HG03139 (cell line): ENCODE measurements around the gene MLNR.

Experiments used
- ATAC-seq: cut with Tn5 transposase; IDR thresholded peaks from one replicate; pipeline ENCODE4 v1.9.1; 2021; ENCODE audit not compliant: unreplicated experiment

Gene MLNR

DNA sequence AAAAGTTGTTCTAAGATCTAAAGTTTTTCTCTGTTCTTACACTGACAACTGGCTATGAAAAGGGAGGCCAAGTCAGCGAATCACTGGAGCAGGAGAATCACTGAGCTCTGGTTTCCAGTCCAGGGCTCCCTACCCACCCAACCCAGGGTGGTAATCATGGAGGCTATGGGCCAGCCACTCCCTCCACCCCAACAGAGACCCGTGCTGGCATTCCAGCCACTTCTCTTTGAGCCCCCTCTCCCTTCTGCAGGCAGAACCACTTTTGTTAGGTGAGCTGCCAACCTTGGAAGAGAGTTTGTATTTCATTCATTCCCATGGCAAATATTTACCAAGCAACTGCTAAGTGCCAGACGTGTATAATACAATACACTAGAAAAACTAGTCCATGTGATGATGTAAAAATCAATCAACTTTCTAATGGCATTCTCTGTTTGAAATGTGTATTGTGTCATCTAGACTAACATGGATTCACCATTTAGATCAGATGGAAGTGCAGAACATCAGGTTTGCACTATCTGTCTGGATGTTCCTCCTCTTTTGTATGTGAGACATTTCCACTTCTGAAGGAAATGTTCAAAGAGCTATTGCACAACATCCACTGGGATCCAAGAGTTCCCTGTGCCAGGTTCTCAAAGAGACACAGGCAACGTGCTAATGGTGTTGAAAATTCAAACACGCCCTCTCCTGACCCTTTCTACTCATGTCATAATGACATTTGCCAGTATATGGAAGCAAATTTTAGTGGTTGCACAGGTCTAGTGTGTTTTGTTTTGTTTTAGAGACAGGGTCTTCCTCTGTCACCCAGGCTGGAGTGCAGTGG lies 5.3 kb downstream of the MLNR start:
- no peak for ATAC-seq

DNA sequence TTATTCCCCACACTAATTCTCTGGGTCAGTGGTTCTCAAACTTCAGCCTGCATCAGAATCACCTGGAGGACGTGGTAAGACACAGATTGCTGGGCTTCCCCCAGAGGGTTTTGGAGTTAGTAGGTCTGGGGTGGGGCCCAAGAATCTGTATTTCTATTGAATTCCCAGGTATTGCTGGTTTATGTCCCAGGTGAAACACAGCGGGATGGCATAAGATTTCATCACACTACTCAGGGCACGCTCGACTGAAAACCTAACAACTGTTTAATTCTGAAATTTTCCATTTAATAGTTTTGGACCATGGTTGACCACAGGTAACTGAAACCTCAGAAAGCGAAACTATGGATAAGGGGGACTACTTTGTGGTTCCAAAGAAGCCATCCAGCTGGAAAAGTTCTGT lies 6.5 kb downstream of the MLNR start:
- no peak for ATAC-seq

DNA sequence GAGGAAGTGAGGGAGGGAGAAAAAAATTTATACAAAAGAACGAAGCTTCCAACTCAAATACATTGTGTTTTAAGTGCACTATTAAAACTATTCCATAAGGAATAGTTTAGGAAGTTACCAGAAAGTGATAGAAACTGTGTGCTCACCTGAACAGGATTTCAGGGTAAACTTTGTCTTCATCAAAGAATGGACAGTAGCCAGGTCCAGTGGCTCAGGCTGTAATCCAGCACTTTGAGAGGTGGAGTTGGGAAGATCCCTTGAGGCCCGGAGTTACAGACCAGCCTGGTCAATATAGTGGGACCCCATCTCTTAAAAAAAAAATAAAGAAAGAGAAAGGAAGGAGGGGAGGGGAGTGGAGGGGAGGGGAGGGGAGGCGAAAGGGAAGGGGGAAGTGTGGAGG lies 14.6 kb downstream of the MLNR start:
- ATAC-seq, result no peak

DNA sequence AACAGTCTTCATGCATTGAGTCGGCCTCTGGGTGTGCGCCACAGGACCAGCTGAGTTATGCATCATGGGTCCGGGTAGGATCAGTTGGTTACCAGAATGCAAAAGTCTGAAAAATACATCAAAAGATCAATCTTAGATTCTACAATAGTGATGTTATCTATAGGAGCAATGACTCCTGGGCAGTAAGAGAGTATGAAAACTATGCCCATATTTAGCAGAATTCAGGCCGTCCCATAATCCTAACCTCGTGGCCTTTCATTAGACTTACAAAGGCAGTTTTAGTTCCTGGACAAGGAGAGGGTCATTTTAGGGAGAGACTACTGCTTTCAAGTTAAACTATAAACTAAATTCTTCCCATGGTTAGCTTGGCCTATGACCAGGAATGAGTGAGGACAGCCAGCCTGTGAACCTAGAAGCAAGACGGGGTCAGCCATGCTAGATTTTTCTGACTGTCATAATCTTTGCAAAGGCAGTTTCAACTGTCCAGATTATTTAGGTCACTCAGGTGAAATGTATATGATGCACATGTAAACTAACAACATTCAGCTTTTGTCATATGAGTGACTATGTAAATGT lies 15.8 kb downstream of the MLNR start:
- ATAC-seq, result no peak

DNA sequence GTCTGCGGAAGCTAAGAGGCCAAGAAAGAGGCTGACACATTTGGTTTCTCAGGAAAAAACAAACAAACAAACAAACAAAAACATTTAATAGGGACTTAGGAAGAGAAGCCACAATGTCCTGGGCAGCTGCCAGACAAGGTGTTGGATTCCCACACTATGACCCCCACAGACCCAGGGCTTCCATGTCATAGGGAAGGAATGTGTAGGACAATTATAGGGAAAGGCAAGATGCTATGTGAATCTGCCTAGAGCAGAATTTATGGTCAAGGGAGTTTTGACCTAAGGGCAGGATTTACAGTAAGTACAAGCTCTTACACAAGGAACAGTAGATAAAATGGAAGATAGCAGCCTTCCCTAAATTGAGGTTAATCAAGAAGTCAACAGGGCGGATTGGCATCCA lies 18.5 kb downstream of the MLNR start:
- no peak for ATAC-seq

DNA sequence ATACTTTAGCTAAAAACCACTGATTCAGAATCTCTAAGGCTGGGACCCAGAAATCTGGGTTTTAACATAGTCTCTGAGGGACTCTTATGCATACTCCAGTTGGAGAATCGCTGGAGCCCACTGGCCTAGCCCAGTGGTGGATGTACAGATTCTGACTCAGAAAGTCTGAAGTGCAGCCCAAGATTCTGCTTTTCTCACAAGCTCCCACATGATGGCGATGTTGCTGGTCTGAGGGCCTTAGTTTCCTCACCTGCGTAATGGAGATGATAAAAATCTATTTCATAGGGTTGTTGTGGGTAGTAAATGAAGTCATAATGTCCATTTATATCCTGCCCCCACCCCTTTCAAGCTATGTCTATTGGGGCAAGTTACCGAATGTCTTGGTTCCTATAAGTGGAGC lies 19.9 kb downstream of the MLNR start:
- no peak for ATAC-seq

DNA sequence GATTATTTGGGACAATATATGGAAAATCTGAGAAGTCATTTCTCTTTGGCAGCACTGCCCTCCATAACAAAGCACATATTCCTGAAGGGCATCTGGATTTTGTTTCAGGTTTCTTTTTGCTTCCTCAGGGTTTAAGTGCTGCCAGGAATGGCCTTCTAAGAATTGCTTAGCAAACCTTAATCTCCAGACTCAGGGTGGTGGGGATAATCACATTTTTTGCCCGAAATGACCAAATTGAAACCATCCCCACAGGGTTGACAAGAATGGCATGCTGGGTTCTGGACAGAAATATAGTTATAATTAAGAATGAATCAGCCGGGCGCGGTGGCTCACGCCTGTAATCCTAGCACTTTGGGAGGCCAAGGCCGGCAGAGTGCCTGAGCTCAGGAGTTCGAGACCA lies 21.2 kb downstream of the MLNR start:
- ATAC-seq, result no peak

DNA sequence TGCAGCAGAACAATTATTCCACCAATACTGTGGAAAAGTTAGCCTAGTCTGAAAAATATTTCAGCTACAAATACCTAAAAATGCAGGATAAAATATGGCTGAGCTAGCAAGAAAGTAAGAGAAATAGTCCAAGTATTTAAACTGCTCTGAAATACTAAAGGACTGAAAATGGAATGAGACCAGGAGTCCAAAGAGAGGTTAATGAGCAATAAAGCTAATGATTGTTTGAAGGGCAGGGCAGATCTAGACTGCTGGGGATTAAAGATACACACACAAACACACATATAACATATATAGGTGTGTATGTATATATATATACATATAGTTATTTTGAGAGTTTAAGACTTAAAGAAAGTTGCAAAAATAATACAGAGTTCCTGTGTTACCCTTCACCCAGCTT lies 25.0 kb downstream of the MLNR start:
- ATAC-seq, result no peak

DNA sequence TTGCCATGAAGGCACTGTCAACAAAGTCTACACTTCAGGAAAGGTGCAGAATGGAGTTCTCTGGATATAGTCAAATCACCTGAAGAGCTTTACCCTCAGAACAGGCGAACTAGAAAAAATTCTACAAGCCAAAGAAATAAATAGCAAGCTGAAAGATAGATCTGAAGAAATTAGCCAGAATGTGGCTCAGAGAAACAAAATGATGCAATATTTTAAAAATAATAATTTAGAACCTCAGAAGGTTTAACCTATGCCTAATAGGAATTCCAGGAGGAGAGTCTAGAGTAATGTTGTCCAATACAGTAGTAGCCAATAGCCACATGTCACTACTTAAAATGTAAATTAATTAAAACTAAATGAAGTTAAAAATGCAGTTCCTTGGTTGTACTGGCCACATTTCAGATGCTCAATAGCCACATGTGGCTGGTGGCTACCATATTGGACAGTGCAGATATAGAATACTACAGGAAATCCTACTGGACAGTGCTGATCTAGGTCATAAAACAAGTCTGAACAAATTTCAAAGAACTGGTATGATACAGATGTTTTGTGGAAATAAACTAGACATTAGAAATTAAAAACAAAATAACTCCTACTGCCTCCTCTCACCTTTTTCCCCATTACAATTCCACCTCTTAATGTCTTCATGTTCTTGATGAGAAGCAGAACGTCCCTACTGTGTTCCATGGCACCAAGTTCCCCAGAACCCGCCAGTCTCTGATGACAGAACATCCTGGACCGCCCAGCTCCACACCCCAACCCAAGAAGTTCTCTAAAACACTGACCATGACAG lies 26.9 kb downstream of the MLNR start:
- ATAC-seq, result peak; percentile 32

DNA sequence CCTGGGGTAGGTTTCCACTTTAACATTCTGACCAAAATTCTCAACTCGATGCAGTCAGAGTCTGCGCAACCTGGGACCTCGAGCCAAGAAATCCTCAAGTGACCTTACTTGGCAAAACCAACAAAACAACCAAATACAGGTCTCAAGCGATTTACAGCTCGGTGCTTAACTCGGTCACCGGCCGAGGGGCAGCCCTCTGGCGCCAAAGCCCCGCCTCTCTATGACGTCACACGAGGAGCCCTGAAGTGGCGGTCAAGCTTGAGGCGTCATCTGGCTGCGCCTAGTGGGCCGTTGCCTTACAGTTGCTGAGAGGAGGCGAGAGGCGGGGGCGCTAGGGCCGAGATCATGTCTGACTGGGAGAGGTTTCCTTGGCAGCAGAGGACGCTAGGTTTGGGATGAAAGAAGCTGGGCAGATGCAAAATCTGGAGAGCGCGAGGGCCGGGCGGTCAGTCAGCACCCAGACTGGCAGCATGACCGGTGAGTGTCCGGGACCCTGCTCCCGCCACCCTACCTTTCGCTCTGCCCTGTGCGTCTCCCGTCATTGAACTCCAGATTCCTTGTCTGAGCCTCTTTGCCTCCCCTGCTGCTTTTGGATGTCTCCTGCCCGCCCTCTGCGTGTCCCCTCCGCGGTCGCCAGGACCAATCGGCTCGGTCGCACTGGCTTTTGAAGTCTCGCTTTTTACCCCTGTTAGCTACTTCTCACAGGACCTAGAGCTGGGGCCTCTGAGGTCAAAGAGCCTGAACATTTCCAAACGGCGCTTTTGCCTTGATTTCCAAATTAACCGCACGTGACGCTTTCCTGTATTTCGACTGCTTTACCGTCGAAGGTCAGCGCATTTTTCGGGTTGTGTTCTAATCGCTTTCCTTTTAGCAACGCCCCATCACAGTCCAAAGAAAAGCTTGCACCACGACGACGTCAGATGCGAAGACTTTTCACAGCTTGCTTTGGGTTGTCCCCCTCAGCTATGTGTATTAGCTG lies 27.8 kb downstream of the MLNR start, which contains the start of gene CDADC1:
TSS of gene CDADC1 (plus strand) at position 283 of the 979 bp plus-strand sequence. CDS start at position 396, 113 bp downstream.
- ATAC-seq, result peak; percentile 92

DNA sequence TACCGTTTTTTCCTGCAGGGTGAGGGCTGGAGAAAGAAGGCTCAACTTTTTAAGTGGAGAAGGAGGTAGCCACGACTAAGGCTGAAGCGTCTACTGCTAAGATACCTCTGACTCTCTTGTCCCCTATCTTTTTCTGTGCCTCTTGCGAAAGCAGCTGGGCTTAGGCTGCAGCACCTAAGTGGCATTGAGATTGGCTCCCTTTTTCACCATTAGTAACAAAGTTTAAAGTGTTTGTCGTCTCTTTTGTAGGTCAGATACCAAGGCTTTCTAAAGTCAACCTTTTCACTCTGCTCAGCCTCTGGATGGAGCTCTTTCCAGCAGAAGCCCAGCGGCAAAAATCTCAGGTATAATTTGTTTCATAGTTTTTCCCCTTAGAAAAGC lies 28.5 kb downstream of the MLNR start:
- no peak for ATAC-seq

DNA sequence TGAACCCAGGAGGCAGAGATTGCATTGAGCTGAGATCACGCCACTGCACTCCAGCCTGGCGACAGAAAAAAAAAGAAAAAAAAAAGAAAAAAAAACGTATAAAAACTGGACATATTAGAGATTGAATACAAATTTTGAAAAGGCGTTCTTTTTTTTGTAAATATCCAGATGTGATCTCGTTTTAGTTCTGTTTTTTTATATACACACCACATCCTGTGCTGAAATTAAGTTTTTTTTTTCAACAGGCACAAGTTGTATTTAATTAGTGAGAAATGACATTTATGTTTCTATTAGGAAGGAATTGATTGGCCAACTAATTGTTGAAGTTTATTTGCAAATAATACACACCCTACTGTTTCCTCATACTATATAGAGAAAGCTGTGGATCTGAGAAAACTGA lies 31.2 kb downstream of the MLNR start:
- no peak for ATAC-seq

DNA sequence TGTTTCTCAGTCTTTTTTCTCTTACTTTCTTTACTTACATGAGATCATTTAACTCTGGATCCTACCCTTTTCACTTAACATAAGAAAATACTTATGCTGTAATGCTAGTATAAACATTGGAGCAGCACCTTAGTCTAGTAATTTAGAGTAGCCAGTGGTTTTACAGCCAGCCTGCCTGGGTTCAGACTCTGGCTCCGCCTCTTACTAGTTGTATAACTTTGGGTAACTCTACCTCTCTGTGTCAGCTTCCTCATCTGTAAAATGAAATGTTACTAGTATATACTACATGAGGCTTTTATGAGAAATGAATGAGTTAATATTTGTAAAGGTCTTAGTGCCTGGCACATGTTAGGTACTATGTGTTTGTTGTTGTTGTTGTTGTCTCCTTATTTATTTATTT lies 33.2 kb downstream of the MLNR start:
- ATAC-seq, result no peak

DNA sequence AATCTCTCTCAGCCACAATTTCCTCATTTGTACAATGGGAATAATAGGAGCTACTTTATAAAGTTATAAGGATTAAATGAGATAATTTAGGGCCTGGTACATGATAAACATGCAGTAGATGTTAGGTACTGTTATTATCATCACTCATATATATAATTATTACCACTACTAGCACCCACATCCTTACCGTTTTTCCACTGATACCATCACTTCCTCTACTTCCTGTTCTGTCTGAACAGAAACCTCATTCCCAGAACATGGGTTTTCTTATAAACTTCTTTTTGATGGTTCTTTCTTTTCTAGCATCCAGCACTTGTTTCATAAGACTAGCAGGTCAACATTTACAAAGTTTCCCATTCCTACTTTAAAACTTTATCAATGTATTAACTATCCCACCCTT lies 33.9 kb downstream of the MLNR start:
- ATAC-seq, result no peak

DNA sequence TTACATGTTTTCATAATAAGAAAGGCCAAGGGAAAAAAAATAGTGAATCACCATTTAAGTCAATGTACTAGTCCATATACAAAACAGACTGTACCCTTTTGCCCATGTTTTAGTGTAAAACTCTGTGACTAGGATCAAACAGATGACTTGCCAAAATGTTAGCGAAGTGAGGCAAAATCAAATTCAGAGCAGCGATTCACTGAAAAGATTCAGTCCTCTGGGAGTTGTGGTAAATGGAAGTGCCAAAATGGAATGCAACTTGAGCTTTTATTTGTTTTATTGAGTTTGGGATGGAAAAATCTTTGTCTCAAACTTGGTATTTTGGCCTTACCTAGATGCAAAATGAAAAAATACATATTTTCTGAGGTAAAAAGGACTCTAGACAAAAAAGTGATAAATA lies 36.7 kb downstream of the MLNR start:
- ATAC-seq, result no peak

DNA sequence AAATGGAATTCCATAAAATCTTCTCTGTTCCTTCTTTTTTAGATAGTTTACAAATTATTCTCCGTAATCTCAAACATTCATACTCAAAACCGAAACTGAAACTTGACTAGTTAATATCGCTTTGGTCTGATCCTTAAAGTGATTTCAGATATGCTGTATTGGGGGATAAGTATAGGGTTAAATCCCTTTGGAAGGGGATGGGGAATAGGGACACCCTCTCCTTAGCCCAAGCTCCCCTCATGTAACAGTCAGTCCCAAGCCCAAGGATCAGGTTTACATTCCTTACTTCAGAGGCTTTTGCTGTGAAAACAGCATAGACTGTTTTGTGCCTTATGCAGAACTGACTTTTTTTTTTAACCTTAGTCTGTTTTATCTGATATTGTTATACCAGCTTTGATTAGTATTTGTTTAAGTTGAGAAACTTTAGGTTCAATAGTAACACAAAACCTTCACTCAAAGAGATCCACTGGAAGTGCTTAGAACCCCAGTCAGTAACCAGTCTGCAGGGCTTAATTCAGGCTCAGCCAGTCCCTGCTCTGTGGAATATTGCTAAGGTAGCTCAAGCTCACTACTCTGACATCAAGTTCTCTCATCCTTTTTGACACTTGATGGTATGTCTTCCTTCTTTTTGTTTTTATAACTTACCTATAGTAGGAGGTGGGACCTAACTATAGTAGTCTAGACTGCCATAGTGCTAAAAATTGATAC lies 38.1 kb downstream of the MLNR start:
- ATAC-seq, result no peak

DNA sequence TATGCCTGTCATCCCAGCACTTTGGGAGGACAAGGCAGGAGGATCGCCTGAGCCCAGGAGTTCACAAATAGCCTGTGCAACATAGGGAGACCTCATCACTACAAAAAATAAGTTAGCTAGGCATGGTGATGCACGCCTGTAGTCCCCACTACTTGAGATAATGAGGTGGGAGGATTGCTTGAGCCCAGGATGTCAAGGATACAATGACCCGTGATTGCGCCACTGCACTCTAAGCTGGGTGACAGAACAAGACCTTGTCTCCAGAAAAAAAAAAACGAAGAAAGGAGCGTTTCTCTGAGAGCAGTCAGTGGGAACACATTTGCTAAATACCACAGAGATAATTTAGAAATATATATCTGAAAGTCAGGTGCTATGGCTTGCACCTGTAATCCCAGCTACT lies 39.4 kb downstream of the MLNR start:
- ATAC-seq, result no peak

DNA sequence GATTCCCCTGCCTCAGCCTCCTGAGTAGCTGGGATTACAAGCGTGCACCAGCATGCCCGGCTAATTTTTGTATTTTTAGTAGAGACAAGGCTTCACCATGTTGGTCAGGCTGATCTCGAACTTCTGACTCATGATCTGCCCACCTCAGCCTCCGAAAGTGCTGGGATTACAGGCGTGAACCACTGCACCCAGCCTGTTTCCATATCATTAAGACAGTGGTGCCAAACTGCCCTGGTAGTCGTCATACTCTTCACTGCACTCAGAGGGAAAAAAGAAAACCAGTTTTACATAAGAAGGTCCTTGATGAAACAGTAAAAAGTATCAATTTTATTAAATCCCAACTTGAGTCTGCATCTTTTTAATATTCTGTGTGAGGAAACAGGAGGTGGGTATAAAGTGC lies 42.5 kb downstream of the MLNR start:
- ATAC-seq, result no peak

DNA sequence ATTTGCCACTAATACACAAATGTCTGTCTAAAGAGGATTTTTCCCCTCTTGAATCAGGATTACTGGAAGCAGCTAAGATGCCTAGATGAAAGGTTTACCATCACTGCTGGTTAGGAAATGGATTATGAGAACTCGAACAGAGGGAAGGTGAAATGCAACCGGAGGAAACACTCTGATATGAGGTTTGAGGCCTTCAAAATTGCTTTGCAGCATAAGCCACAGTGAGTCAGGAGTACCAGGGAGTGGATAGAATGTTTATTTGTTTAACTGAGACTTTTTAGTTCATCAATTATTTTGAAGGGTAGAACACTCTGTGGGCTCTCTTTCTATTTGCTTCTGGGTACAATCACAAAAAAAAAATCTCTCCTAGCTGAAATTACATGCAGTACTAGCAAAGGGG lies 45.7 kb downstream of the MLNR start:
- no peak for ATAC-seq

DNA sequence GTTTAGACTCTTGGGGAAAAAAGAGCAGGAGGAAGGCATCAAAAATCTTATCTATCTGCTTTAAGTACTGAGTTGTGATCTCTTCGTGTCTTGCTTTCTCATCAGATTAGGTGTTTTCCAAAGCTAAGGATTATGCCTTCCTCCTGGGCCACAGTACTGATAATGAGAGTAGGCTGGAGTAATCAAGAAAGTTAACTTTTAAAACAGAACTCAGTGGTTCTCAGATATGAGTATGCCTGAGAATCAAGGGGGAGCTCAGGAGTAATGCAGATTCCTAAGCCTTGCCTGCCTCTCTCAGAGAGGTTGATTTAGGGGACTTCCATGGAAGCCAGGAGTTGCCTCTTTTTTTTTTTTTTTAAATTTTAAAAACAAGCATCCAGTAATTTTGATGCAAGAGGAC lies 51.1 kb downstream of the MLNR start:
- no peak for ATAC-seq
